Measurements from ENCODE around the gene MYL4.

DNA sequence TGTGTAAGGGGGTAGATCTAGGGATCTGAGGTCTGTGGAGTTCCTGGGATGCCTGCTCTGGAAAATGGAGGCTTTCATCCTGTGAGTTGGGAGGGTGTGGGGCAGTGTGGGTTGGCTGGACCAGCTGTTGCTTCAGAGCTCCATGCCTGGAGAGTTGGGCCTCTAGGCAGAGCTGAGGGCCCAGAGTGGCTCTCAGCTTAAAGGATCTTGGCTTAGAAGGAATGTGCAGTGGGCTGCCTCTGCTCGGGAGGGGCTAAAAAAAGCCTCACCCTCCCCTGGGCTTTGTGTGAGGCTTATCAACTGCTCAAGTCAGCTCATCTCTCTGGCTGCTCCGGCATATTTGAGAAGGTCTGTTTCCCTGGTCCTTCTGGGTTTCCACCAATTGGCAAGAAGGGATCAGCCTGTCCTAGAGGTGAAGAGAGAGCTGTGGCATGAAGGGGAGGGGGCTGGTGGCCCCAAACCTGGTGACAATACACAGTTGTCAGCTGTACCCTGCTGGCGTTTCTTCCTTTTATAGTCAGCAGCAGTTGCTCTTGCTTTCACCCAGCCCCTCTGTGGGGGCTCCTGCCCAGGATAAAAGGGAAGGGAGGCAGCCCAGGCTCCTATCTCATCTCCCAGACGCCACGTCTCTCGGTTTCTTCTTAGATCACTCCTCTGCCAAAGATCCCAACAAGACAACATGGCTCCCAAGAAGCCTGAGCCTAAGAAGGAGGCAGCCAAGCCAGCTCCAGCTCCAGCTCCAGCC, at the start of gene MYL4:
- TF ChIP-seq BHLHE40 (IDR thresholded peaks at IDR 0.05; ENCODE audit: borderline replicate concordance) = no peak
- TF ChIP-seq ARNT (IDR thresholded peaks at IDR 0.05) = no peak
- no peak for TF ChIP-seq FOXM1 (IDR thresholded peaks at IDR 0.05; ENCODE audit: borderline replicate concordance)
- TF ChIP-seq ZNF384 (IDR thresholded peaks at IDR 0.05) = no peak
- no peak for TF ChIP-seq SUZ12 (IDR thresholded peaks at IDR 0.05)
- no peak for TF ChIP-seq NFRKB (IDR thresholded peaks at IDR 0.05)
- TF ChIP-seq TARDBP (IDR thresholded peaks at IDR 0.05) = no peak
- no peak for TF ChIP-seq FOXK2 (IDR thresholded peaks at IDR 0.05)
- no peak for TF ChIP-seq SP1 (IDR thresholded peaks at IDR 0.05)

All from HEK293T (cell line).